Natural killer cell (primary cell): ENCODE measurements around the gene CDH6. TPM values are rescaled to one million over a fixed set of nuclear protein-coding genes. Genes with fewer than 3 reads are reported as not detected.

Source experiments
- ATAC-seq, 3 donors: fragments of 150-1000 bp in 2 of 3; fragments of 200-7000 bp in 1 of 3; cut with Tn5 transposase; 1 replicate in 1 of 3; 2 replicates in 2 of 3; pipeline ENCODE4 v1.10.0; 2021; ENCODE audit warnings: mild to moderate bottlenecking in 2 of 3, moderate library complexity in 2 of 3
- DNase-seq, 2 donors: peaks; one replicate each; pipeline versions ENCODE4 v3.0.0 to v3.0.0-alpha.2; 2013 to 2021; ENCODE audit warnings: mixed read lengths in 1 of 2
- H3K27ac ChIP-seq: one replicate; pipeline ENCODE4 v1.5.1; 2013; ENCODE audit warnings: mild to moderate bottlenecking, low read length
- H3K27me3 ChIP-seq: one replicate; pipeline ENCODE4 v1.6.1; 2013; ENCODE audit warnings: low read length; ENCODE audit not compliant: control insufficient read depth, insufficient read depth
- H3K36me3 ChIP-seq: one replicate; pipeline ENCODE4 v1.6.1; 2013; ENCODE audit warnings: low read length; ENCODE audit not compliant: control insufficient read depth, insufficient read depth
- H3K4me1 ChIP-seq: one replicate; pipeline ENCODE4 v1.6.1; 2013; ENCODE audit warnings: low read length; ENCODE audit not compliant: control insufficient read depth, insufficient read depth
- H3K4me3 ChIP-seq: one replicate; pipeline ENCODE4 v1.5.1; 2013; ENCODE audit warnings: low read length
- H3K9me3 ChIP-seq: one replicate; pipeline ENCODE4 v1.6.1; 2013; ENCODE audit warnings: low read length; ENCODE audit not compliant: control insufficient read depth, insufficient read depth
- H3K27ac Mint-ChIP-seq, 2 donors: one replicate each; pipeline ENCODE4 v1.8.0; 2022; ENCODE audit warnings: mild to moderate bottlenecking in 2 of 2, mixed read lengths in 2 of 2, moderate library complexity in 1 of 2
- H3K27me3 Mint-ChIP-seq, 2 donors: one replicate each; pipeline ENCODE4 v1.8.0; 2022; ENCODE audit warnings: low read depth in 2 of 2, mixed read lengths in 2 of 2
- H3K36me3 Mint-ChIP-seq: one replicate; pipeline ENCODE4 v1.8.0; 2022; ENCODE audit warnings: mixed read lengths
- H3K4me1 Mint-ChIP-seq, 2 donors: one replicate each; pipeline ENCODE4 v1.8.0; 2022; ENCODE audit warnings: mixed read lengths in 2 of 2
- H3K4me3 Mint-ChIP-seq: one replicate; pipeline ENCODE4 v1.8.0; 2022; ENCODE audit warnings: mild to moderate bottlenecking, moderate library complexity, mixed read lengths
- H3K9me3 Mint-ChIP-seq, 2 donors: one replicate each; pipeline ENCODE4 v1.8.0; 2022; ENCODE audit warnings: mixed read lengths in 2 of 2
- CTCF ChIP-seq: fragments of 200-600 bp; IDR thresholded peaks from one replicate; pipeline ENCODE4 v1.8.0; 2022; ENCODE audit warnings: antibody characterized with exemption
- WGBS: methylation state at CpG from one replicate; pipeline ENCODE4 v1.1.7; 2013; ENCODE audit warnings: missing lambda C conversion rate; ENCODE audit not compliant: insufficient coverage; 5-methylcytosine and 5-hydroxymethylcytosine counted together
- intact Hi-C: fragments of 100-400 bp; cut with micrococcal nuclease; formaldehyde crosslinking; loops from one replicate; pipeline ENCODE4 v1.14.2; 2022
- total RNA-seq, 4 donors: library from RNA; stranded (reverse); fragments of 120-200 nt in 1 of 4; gene quantifications; one replicate each; pipeline versions ENCODE4 v1.2.3 to v1.2.4, GENCODE V29; 2013 to 2022

The CDH6 gene
- total RNA-seq, 3 donors from 2014 or later (not counting 1 experiment from before 2014, with no cell fraction given) = not detected

- H3K27ac ChIP-seq = no peak overlapping the region
- H3K27ac Mint-ChIP-seq = no peak overlapping the region
- no peak for TF ChIP-seq CTCF
- H3K27me3 ChIP-seq = no peaks in the 10 kb centered on the region
- H3K4me3 ChIP-seq = no peak overlapping the region
- no peaks in the 10 kb centered on the region for H3K4me1 Mint-ChIP-seq
- no peaks in the 10 kb centered on the region for H3K9me3 ChIP-seq
- H3K4me1 ChIP-seq = no peaks in the 10 kb centered on the region
- 85% methylated on average over 6 of the region's 6 CpGs for WGBS
- H3K4me3 Mint-ChIP-seq = no peak overlapping the region
- intact Hi-C loops = no loop called here
- H3K27me3 Mint-ChIP-seq = peaks cover 0 to 7% of the 10 kb centered on the region in 2 donors
- H3K36me3 ChIP-seq = no peaks in the 10 kb centered on the region
- ATAC-seq (no peak), DNase-seq (no peak)
- no peaks in the 10 kb centered on the region for H3K9me3 Mint-ChIP-seq
- H3K36me3 Mint-ChIP-seq = no peaks in the 10 kb centered on the region
Observed at GRCh38 chr5:31377274-31377946, 183.9 kb downstream of the CDH6 start.

GRCh38 chr5:31378136-31378535, 184.7 kb downstream of the CDH6 start:
- Histone ChIP-seq H3K4me3 (no peak overlapping the region), H3K27ac (no peak overlapping the region), H3K9me3 (no peaks in the 10 kb centered on the region), H3K4me1 (no peaks in the 10 kb centered on the region), H3K27me3 (no peaks in the 10 kb centered on the region), H3K36me3 (no peaks in the 10 kb centered on the region)
- no peak for DNase-seq
- intact Hi-C loops = no loop called here
- Mint-ChIP-seq H3K4me1 (no peaks in the 10 kb centered on the region), H3K27ac (no peak overlapping the region), H3K27me3 (peaks cover 0 to 10% of the 10 kb centered on the region in 2 donors), H3K36me3 (no peaks in the 10 kb centered on the region), H3K9me3 (no peaks in the 10 kb centered on the region), H3K4me3 (no peak overlapping the region)
- TF ChIP-seq CTCF = no peak
- no peak for ATAC-seq
